ENCODE results near the gene SMC6.

SMC6 gene

DNA sequence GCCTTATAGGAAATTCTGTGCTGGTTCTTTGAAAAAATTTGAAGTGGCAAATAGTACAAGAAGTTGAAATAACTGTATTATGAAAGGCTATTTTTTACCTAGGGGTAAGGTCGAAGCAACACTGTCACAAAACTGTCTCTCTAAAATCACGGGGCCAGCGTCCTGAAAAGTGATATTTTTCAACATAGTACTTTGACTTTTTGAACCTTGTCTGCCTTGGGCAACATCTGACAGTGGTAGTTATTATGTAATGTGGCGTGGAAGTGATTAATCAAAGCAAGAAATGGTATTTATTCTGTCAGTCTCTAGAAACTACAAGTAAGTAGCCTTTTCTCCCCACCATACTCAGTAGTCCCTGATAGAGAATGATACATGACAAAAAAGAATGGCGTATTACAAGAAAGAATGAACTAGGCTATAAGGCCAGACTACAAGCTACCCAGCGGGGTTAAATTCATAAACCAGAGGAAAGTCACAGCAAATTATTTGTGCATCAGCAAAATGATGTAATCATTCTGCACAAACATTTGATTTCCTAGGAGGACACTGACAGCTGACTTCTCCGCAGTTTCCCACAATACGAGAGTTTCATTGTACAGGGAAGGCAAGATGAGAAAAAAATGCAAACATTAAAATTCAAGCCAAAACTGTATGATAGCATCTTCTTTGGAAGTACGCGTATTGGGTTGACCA lies 10.2 kb upstream of the SMC6 start:
- no peak for DNase-seq

- no peak for DNase-seq
Measured at GRCh38 chr2:17762451-17762850, 8.8 kb upstream of the SMC6 start.

- DNase-seq, result no peak
Measured at GRCh38 chr2:17759805-17760204, 6.2 kb upstream of the SMC6 start.

- no peak for DNase-seq
Measured at GRCh38 chr2:17758118-17758517, 4.5 kb upstream of the SMC6 start.

DNA sequence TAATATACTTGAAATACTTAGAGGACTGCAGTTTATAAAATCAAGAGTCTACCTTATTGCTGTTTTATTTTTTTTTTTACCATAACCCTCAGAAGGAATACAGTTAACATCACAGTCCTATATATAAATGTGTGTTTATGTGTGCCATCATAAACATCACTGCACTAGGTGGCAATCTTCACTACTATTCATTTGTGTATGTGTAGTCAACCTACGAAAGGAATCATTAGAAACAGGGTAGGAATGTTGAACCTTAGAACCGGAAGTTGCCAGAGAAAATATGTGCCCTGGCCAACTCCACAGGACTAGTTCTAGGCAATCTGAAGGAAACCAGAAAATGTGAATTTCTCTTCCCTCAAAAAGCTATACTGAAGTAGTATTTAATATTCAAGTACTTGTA lies 3.7 kb upstream of the SMC6 start:
- DNase-seq, result no peak

GRCh38 chr2:17756668-17757067 lies 3.1 kb upstream of the SMC6 start:
- DNase-seq, result no peak

- no peak for DNase-seq
Measured at GRCh38 chr2:17754773-17755425, 1.3 kb upstream of the SMC6 start.

DNA sequence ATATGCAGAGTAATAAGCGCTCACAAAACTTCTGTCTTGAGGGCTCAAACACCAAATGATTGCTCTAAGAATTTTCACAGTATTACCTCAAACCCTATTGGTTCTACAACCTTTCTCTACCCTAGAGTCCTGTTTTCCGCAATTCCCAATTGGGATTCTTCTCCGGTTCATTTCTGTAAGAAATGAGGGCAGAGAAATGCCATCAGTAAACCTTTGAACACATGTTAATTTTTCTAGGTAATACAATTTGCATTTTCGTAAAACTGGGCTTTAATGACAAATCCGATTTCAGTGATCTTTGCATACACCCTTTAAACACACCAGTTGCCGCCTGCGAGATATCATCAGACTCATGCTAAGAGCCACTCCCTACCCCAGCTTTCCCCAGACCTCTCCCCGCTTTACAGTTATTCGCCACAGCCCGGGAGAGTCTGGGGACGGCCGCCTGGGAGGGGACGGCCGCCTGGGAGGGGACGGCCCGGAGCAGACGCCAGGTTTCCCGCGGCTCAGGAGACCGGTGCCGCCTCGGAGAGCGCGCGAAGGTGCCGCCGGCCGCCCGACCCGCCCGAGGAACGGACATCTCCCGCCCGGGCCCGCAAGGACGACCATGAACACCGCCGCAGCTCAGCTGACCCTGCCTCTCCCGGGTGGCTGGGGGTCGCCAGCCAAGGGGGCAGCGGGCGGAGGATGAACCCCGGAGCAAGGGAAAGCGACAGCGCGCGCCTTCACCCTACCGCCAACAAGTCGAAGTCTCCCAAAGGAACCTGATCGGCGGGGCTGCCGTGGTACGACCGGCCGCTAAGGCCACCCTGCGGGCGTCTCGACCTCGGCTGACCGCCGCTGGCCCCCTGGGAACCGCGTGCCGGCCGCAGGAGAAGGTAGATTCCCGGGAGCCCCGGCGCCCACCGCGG lies 463 bp downstream of the SMC6 start:
- DNase-seq, result no peak

- no peak for DNase-seq
Measured at GRCh38 chr2:17752246-17752645, 1.4 kb downstream of the SMC6 start.

- no peak for DNase-seq
Measured at GRCh38 chr2:17749753-17750438, 3.7 kb downstream of the SMC6 start.

- DNase-seq, result no peak
Measured at GRCh38 chr2:17748745-17749144, 4.9 kb downstream of the SMC6 start.

DNA sequence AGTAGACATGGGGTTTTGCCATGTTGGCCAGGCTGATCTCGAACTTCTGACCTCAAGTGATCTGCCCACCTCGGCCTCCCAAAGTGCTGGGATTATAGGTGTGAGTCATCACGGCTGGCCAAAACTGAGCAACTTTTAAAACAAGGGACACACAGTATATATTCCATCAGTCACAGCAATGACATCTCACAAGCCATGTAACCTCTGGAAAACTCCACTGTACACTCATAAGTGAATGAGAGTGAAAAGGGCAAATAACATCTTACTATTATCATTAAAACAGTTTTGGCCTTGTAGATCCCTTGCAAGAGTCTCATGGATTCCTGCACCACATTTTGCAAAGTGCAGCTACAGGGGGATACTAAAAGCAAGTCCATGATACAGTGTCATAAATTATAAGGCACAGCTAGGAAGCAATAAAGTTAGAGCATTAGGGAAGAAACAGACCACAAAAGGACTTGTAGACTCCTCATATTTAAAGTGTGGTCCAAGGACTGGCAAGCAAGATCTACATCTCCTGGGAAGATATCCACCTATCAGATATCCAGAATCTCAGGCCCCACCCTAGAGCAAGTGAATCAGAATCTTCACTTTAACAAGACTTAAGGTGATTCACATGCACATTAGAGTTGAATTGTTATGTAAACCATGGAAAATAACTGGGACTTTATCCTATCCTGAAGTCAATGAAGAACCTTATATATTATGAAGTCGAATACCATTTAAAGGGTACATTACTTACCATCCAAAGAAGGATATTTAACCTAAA lies 5.7 kb downstream of the SMC6 start:
- DNase-seq, result no peak

- DNase-seq, result no peak
Measured at GRCh38 chr2:17740203-17740602, 13.4 kb downstream of the SMC6 start.

GRCh38 chr2:17736989-17737388 lies 16.6 kb downstream of the SMC6 start:
- DNase-seq, result no peak

DNA sequence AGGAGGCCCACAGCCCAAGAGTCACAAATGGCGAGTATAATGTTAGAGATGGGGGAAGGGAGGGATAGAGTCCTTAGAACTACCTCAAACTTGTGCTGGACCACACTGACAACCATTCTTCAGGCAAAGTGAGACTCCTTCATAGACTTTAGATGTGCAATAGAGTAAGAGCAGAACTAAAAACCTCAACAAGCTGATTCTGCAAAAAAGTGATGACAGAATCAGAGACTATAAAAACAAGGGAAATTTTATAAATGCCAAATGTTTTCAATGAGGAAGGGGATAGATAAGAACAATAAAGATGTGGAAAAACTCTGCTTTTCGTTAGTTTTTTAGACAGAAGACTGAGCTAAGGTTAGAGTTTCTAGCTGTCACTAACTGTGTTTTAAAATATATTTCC lies 17.7 kb downstream of the SMC6 start:
- DNase-seq, result no peak

DNA sequence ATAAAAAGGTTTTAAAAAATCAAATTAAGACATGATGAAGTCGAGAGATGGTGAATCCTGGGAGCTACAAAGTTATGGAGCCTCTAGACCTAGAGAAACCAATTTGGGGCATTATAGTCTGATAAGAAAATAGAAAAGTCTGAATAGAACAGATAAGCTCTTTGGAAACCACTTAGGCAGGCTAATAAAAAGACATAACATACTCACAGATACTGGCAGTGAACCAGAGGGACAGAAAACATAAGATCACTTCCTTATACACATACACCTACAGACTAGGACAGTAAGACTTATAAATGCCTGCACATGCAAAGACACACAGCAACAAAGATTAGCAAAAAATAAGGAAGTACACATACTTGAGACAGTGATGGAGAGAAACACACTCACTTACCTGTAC lies 20.0 kb downstream of the SMC6 start:
- DNase-seq, result no peak

DNA sequence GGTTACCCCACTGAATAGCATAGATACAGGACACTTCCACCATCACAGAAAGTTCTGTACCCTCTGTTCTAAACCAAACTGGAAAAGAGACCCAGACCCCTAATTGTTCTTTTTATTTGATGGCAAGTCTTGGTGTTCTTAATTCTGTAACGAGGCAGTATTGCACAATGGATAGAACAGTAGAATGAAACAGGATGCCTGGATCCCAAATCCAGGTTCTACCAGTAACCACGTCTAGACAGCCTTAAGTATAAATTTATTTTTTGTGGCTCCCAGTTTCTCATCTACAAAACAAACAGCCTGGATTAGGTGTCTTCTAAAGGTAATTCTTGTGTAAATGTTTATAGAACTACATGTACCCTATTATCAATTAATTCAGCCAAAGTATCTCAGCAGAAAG lies 23.7 kb downstream of the SMC6 start:
- no peak for DNase-seq

DNA sequence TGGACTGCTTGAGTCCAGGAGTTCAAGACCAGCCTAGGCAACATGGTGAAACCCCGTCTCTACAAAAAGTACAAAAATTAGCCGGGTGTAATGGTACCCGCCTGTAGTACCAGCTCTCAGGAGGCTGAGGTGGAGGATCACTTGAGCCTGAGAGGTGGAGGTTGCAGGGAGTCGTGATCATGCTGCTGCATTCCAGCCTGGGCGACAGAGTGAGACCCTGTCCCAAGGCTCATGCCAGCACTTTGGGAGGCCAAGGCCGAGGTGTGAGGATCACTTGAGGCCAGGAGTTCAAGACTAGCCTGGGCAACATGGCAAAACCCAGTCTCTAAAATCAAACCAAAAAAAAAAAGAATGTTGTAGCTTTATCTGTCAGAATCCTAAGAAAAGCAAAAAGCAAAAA lies 25.4 kb downstream of the SMC6 start:
- no peak for DNase-seq

GRCh38 chr2:17719562-17720371 lies 33.8 kb downstream of the SMC6 start:
- no peak for DNase-seq

DNA sequence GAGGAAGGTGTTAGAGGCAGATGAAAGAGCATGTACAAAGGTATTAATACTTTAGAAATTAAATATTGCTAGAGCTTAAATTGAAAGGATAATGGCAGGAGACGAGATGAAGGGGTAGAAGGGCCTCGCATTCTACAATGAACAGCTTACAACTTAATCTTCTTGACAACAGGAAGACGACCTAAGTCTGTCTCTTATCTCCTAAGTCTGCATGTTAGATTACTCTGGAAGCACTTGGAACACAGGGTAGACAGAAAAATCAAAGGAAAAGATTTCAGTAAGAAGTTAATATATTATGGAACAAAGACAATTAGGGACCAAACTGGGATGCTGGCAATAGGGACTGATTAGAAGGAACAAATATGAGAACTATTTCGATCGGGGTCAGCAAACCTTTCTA lies 34.9 kb downstream of the SMC6 start:
- DNase-seq, result no peak

DNA sequence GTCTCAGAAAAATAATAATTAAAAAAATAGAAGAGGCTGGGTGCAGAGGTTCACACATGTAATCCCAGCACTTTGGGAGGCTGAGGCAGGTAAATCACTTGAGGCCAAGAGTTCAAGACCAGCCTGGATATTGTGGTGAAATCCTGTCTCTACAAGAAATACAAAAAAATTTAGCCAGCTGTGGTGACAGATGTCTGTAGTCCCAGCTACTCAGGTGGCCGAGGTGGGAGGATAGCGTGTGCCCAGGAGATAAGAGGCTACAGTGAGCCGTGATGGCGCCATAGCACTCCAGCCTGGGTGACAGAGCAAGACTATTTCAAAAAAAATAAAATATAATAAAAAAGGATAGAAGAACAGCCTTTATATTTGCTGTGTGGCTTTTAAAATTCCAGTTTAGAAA lies 35.9 kb downstream of the SMC6 start:
- no peak for DNase-seq

DNA sequence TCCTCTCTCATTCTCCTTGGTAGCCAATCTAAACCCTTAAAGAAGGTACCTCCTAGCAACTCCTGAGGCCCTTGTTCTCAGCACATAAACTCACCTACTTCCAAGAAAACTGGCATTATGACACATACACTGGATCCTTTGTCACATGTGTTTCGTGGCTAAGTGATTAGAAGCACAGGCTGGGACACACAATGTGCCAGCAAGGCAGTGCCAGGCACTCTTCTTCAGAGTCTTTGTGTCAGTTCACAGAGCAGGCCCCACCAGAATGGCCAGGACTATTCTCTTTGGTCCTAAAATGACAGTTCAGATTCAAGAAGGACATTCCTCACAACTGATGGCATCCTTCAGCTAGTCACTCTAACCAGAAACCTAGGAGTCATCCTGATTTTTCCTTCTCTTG lies 40.3 kb downstream of the SMC6 start:
- no peak for DNase-seq
